Osteoblast (primary cell): ENCODE data around the gene ITSN1. TPM values are rescaled to one million over a fixed set of nuclear protein-coding genes. Genes with fewer than 3 reads are reported as not detected.

Source experiments
- DNase-seq: peaks from one replicate; pipeline ENCODE4 v3.0.0; 2011; ENCODE audit warnings: low spot score, mixed read lengths; ENCODE audit not compliant: insufficient read length; ENCODE audit errors: missing footprints
- H2AFZ ChIP-seq: 2 replicates; pipeline ENCODE4 v1.6.0; 2011; ENCODE audit warnings: mild to moderate bottlenecking, low read length
- H3K27ac ChIP-seq: 2 replicates; pipeline ENCODE4 v1.5.1; 2011; ENCODE audit warnings: mild to moderate bottlenecking, low read depth, low read length, moderate library complexity
- H3K27me3 ChIP-seq: 2 replicates; pipeline ENCODE4 v1.6.0; 2012; ENCODE audit warnings: mild to moderate bottlenecking, control low read depth, inconsistent platforms, low read length, moderate library complexity; ENCODE audit not compliant: insufficient read depth
- H3K36me3 ChIP-seq: 2 replicates; pipeline ENCODE4 v1.5.1; 2011; ENCODE audit warnings: mild to moderate bottlenecking, low read length, control low read depth, moderate library complexity; ENCODE audit not compliant: insufficient read depth
- H3K4me1 ChIP-seq: 2 replicates; pipeline ENCODE4 v1.5.1; 2011; ENCODE audit warnings: mild to moderate bottlenecking, low read length, control low read depth, moderate library complexity; ENCODE audit not compliant: insufficient read depth
- H3K4me2 ChIP-seq: 2 replicates; pipeline ENCODE4 v1.6.0; 2011; ENCODE audit warnings: mild to moderate bottlenecking, low read length; ENCODE audit not compliant: insufficient read depth
- H3K4me3 ChIP-seq: fragments of 200-600 bp; sonication (generic); 3 replicates; pipeline ENCODE4 v1.5.1; 2012; ENCODE audit warnings: mild to moderate bottlenecking, low read length, inconsistent platforms; ENCODE audit not compliant: insufficient read depth
- H3K79me2 ChIP-seq: 2 replicates; pipeline ENCODE4 v1.6.0; 2012; ENCODE audit warnings: mild to moderate bottlenecking, low read length, control low read depth, inconsistent platforms; ENCODE audit not compliant: insufficient read depth
- H3K9me3 ChIP-seq: 2 replicates; pipeline ENCODE4 v1.5.1; 2011; ENCODE audit warnings: low read depth, low read length, control low read depth
- H4K20me1 ChIP-seq: 2 replicates; pipeline ENCODE4 v1.6.0; 2012; ENCODE audit warnings: mild to moderate bottlenecking, low read length, control low read depth; ENCODE audit not compliant: insufficient read depth
- total RNA-seq: library from RNA; depleted of rRNA; stranded (reverse); fragments of >200 nt; gene quantifications from 2 replicates; pipeline ENCODE4 v1.2.3, GENCODE V29; 2012
- TF ChIP-seq, protein P1 (sequence below): IDR thresholded peaks from 2 replicates; pipeline ENCODE4 v1.5.1; 2011; ENCODE audit warnings: mild to moderate bottlenecking, low read depth, low read length, moderate library complexity; ENCODE audit errors: extremely low read depth

Gene ITSN1
- total RNA-seq, 1 donor, result 42.7 TPM

DNA sequence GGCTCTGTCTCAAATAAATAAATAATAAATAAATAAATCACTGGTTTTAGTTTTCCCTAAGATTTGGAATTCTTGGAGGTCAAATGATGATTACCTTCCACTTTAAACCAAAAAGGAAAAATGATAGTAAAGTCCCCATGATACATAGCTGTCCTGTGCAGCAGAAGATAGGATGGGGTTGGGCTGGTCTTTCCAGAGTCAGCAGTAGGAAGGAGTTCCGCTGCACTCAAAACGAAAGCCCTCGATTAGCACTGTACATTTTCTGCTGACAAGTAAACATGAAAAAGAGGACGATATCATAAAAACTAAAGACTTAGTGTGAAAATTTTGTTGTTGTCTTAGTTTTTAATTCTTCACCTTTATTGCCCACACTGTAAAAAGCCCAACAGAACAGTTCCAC is 193.6 kb downstream of the ITSN1 start:
- no peak overlapping the region for H3K27ac ChIP-seq
- no peaks in the 10 kb centered on the region for H3K27me3 ChIP-seq
- no peaks in the 10 kb centered on the region for H3K9me3 ChIP-seq
- no peak overlapping the region for H3K4me3 ChIP-seq
- H4K20me1 ChIP-seq, result peaks cover 5% of the 10 kb centered on the region
- no peak overlapping the region for H2AFZ ChIP-seq
- TF ChIP-seq, protein P1, sequence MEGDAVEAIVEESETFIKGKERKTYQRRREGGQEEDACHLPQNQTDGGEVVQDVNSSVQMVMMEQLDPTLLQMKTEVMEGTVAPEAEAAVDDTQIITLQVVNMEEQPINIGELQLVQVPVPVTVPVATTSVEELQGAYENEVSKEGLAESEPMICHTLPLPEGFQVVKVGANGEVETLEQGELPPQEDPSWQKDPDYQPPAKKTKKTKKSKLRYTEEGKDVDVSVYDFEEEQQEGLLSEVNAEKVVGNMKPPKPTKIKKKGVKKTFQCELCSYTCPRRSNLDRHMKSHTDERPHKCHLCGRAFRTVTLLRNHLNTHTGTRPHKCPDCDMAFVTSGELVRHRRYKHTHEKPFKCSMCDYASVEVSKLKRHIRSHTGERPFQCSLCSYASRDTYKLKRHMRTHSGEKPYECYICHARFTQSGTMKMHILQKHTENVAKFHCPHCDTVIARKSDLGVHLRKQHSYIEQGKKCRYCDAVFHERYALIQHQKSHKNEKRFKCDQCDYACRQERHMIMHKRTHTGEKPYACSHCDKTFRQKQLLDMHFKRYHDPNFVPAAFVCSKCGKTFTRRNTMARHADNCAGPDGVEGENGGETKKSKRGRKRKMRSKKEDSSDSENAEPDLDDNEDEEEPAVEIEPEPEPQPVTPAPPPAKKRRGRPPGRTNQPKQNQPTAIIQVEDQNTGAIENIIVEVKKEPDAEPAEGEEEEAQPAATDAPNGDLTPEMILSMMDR, result no peak
- no peak overlapping the region for H3K4me2 ChIP-seq
- H3K36me3 ChIP-seq, result peaks cover 23% of the 10 kb centered on the region
- H3K79me2 ChIP-seq, result no peaks in the 10 kb centered on the region
- DNase-seq, result no peak
- peaks cover 8% of the 10 kb centered on the region for H3K4me1 ChIP-seq

- peaks cover 5% of the 10 kb centered on the region for H4K20me1 ChIP-seq
- no peaks in the 10 kb centered on the region for H3K9me3 ChIP-seq
- H3K4me3 ChIP-seq, result no peak overlapping the region
- TF ChIP-seq, protein P1, result no peak
- peaks cover 23% of the 10 kb centered on the region for H3K36me3 ChIP-seq
- no peaks in the 10 kb centered on the region for H3K79me2 ChIP-seq
- no peak overlapping the region for H2AFZ ChIP-seq
- no peak overlapping the region for H3K27ac ChIP-seq
- no peak for DNase-seq
- no peak overlapping the region for H3K4me2 ChIP-seq
- peaks cover 8% of the 10 kb centered on the region for H3K4me1 ChIP-seq
- no peaks in the 10 kb centered on the region for H3K27me3 ChIP-seq
Observed at GRCh38 chr21:33836408-33836807, 194.1 kb downstream of the ITSN1 start.

DNA sequence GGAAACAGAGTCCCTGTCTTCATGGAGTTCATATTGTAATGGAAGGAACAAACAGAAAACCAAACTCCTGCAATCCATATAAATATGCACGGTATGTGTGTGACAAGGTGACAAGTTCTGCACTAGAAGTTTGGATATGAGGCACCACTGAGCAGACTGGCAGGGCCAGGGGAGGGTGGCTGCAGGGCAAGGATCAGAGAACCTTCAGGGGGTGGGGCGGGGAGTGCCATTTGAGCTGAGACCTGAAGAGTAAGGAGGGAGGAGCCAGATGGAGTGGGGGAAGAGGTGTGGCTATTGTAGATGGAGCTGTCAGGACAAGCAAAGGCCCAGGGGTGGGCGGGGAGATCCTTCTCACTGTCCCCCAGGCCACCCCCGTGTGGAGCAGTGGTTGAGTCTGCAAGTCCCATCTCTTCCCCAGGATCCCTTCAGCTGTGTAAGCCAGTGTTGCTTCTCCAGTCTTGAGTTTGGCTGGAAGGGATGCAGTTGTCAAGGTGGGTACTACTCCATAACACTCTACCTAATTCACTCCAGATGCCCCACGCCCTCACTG is 196.9 kb downstream of the ITSN1 start:
- no peak overlapping the region for H3K4me3 ChIP-seq
- H2AFZ ChIP-seq, result no peak overlapping the region
- peaks cover 10% of the 10 kb centered on the region for H3K36me3 ChIP-seq
- H3K4me2 ChIP-seq, result no peak overlapping the region
- TF ChIP-seq, protein P1, result no peak
- no peaks in the 10 kb centered on the region for H3K27me3 ChIP-seq
- H3K27ac ChIP-seq, result no peak overlapping the region
- H3K79me2 ChIP-seq, result no peaks in the 10 kb centered on the region
- no peak for DNase-seq
- H3K9me3 ChIP-seq, result no peaks in the 10 kb centered on the region
- H3K4me1 ChIP-seq, result peaks cover 11% of the 10 kb centered on the region
- H4K20me1 ChIP-seq, result peaks cover 5% of the 10 kb centered on the region

DNA sequence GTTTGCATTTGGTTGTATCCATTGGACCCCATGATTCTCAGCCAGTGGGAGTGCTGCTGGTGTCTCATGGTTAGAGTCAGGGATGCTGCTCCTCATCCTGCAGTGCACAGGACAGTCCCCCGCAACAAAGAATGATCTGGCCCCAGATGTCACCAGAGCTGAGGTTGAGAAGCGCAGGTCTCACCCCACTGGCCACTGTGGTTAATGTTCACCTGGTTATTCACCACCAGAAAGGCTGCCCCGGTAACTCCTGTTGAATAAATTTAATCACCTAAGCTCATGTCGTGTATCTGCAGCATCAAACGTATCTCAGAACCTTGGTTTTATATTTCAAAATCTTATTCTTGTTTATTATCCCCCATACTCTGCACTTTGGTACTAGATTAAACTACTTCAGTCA is 197.5 kb downstream of the ITSN1 start:
- Histone ChIP-seq H3K4me3 (no peak overlapping the region), H3K27me3 (no peaks in the 10 kb centered on the region), H3K4me2 (no peak overlapping the region), H4K20me1 (peaks cover 5% of the 10 kb centered on the region), H3K4me1 (peaks cover 9% of the 10 kb centered on the region), H3K9me3 (no peaks in the 10 kb centered on the region), H3K36me3 (peaks cover 10% of the 10 kb centered on the region), H3K27ac (no peak overlapping the region), H2AFZ (no peak overlapping the region), H3K79me2 (no peaks in the 10 kb centered on the region)
- no peak for DNase-seq
- TF ChIP-seq, protein P1, result no peak
